D721Med (cell line): ENCODE results near the gene NUDT14.
A peak's percentile ranks its signal among the peaks of the same experiment; 100 is the strongest.

Experiments
- DNase-seq: peaks from one replicate; pipeline ENCODE4 v3.0.0; 2011; ENCODE audit warnings: low spot score; ENCODE audit not compliant: insufficient read length
- FAIRE-seq: peaks from 2 replicates; lab custom pipeline; 2011; peaks lifted over from hg19 to GRCh38; lab: Jason Lieb, UNC
- TF ChIP-seq, protein P1 (sequence below): IDR thresholded peaks from 2 replicates; pipeline ENCODE4 v1.5.1; 2012; ENCODE audit warnings: mild to moderate bottlenecking, control low read depth; ENCODE audit not compliant: insufficient read depth; ENCODE audit errors: missing control alignments

Gene NUDT14

GRCh38 chr14:105203701-105204100, 22.6 kb upstream of the NUDT14 start:
- TF ChIP-seq, protein P1, sequence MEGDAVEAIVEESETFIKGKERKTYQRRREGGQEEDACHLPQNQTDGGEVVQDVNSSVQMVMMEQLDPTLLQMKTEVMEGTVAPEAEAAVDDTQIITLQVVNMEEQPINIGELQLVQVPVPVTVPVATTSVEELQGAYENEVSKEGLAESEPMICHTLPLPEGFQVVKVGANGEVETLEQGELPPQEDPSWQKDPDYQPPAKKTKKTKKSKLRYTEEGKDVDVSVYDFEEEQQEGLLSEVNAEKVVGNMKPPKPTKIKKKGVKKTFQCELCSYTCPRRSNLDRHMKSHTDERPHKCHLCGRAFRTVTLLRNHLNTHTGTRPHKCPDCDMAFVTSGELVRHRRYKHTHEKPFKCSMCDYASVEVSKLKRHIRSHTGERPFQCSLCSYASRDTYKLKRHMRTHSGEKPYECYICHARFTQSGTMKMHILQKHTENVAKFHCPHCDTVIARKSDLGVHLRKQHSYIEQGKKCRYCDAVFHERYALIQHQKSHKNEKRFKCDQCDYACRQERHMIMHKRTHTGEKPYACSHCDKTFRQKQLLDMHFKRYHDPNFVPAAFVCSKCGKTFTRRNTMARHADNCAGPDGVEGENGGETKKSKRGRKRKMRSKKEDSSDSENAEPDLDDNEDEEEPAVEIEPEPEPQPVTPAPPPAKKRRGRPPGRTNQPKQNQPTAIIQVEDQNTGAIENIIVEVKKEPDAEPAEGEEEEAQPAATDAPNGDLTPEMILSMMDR: no peak
- DNase-seq (no peak), FAIRE-seq (no peak)

GRCh38 chr14:105203057-105203531, 22.0 kb upstream of the NUDT14 start:
- DNase-seq (peak; percentile 86), FAIRE-seq (no peak)
- TF ChIP-seq, protein P1: peak; percentile 73

- TF ChIP-seq, protein P1: no peak
- FAIRE-seq (no peak), DNase-seq (no peak)
Measured at GRCh38 chr14:105201925-105202513, 20.9 kb upstream of the NUDT14 start.

GRCh38 chr14:105201156-105201924, 20.2 kb upstream of the NUDT14 start:
- DNase-seq (no peak), FAIRE-seq (no peak)
- TF ChIP-seq, protein P1: no peak

DNA sequence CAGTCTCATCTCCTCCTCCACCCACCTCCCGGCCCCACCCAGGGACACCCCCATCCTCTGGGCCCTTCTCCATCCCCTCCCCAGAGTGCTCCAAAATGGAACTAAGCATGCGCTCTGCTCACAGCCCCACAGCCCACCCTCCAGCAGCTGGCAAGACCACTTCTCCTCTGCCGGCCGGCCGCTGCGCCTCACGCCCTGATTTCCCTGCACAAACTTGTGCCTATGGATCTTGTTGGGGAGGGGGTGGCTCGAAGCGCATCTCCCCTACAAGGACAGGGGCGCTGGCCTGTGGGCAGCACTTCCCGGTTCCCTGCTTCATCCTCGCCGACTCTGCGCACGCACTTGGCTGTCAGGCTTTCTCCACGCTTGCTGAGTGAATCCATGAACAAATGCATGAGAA, 19.5 kb upstream of the NUDT14 start:
- FAIRE-seq: no peak
- TF ChIP-seq, protein P1: no peak
- DNase-seq: no peak

GRCh38 chr14:105200074-105200473, 19.0 kb upstream of the NUDT14 start:
- TF ChIP-seq, protein P1: peak; percentile 11
- DNase-seq (no peak), FAIRE-seq (no peak)

DNA sequence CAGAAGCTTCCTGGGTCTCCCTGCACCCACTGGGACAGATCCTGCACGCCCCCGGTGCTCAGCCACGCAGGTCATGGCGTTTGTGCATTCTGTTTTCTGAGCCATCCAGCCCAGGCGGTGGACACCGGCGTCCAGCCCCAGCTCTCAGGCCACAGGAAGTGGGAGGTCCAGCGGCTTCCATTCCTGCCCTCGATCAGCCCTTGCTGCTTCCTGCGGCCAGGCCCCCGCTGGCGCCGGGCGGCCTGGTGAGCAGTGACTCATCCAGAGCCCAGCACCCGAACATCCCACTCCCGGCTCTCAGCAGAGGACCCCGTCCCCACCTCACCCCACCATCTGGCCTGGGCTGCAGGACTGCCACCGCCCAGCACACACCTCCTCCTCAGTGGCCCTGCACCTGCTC, 18.0 kb upstream of the NUDT14 start:
- no peak for FAIRE-seq
- DNase-seq: no peak
- TF ChIP-seq, protein P1: no peak
